Pons (tissue), 1 donor: ENCODE data around the gene FGF6.
A peak's percentile ranks its signal among the peaks of the same experiment; 100 is the strongest.
"Not testable (repeated sequence)": the region's sequence is repeated elsewhere in the genome, so short reads cannot be mapped to it uniquely, and the experiment has no call there.

Experiments used
- DNase-seq: peaks from one replicate; pipeline ENCODE4 v3.0.0-alpha.2; 2016; ENCODE audit warnings: low spot score

Gene FGF6, protein sequence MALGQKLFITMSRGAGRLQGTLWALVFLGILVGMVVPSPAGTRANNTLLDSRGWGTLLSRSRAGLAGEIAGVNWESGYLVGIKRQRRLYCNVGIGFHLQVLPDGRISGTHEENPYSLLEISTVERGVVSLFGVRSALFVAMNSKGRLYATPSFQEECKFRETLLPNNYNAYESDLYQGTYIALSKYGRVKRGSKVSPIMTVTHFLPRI

DNA sequence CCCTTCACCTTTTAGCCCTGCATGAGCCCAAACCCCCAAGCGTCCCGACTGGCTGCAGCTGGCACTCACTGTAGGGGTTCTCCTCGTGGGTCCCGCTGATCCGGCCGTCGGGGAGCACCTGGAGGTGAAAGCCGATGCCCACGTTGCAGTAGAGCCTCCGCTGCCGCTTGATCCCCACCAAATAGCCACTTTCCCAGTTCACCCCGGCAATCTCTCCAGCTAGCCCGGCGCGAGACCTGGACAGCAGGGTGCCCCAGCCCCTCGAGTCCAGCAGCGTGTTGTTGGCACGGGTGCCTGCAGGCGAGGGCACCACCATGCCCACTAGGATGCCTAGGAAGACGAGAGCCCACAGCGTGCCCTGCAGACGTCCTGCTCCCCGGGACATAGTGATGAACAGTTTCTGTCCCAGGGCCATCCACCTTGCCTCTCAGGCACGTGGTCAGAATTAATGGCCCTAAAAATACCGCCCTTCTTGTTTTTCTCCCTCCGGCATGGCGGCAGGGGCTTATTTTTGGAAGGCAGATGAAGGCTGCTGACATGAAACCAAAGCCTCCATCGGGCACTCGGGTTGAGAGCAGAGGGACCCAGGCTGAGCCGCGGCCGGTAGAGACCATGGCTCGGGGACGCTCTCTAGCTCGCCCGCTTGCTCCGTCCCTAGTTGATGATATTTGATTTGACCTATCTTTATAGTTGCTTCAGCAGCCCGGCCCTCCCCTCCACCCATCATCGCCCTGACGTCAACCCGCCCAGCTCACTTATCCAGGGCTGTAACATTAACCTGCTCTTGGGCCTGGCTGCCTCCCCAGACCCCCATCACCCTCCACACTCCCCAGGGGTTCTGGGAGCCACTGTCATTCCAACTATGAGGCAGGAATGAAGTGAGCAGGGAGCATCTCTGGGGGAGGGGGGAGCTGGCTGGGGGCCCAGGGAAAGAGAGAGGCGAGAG is at the start of gene FGF6:
FGF6 (minus strand) TSS at position 660 of the 946 bp plus-strand sequence; CDS start at position 415, 245 bp downstream.
- DNase-seq = no peak

DNA sequence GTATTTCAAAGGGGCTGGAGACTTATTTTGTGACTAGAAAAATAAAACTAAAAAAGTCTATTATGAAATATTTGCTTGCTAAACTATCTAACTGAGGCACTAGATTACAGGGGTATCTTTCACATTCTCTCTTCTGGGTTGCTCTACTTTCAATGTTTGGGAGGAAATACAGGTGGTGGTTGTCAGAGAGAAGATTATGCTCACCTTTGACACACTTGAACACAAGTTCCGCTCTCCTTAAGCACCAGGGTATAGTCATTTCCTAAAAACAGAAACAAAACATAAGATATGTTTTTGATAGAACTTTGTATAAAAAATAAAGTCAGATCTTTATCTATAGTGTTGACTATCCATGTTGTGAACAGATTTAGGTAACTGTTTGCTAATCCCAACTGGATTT is 45.4 kb upstream of the FGF6 start:
- no peak for DNase-seq

DNA sequence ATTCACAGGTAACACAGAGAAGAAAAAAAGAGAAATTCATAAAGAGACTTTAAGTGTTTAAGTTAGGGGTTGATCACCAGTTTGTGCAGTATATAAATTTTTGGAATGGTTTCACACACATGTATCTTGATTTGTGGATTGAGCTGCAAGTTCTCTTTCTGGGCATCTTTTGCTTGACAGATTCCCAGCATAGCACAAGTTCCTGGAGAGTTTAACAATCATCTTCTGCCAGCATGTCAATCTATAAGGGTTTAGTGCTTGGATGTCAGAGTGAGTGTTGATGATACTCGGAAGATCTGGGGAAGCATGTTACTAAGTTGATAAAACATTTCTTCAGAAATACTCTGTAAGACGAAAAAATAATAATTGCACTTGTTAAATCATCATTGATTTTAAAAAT is 43.9 kb upstream of the FGF6 start:
- DNase-seq = no peak

DNA sequence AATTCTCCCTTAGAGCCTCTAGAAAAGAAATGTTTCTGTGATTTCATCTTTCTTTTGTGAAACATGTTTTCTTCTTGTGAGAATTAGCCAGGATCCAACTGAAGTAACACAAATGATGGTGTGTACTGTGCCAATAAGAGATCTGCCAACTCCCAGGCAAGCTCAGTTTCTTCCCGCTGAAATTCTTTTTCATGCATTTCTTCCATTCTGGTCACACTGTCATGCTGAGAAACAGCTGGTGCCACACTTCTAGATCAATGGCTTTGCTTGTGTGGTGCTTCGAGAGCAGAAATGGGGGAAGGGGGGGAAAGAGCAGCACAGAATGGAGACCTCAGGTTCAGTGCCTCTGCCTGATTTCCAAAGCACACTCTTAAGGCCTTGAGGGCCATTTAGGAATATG is 41.4 kb upstream of the FGF6 start:
- DNase-seq = peak; percentile 42

DNA sequence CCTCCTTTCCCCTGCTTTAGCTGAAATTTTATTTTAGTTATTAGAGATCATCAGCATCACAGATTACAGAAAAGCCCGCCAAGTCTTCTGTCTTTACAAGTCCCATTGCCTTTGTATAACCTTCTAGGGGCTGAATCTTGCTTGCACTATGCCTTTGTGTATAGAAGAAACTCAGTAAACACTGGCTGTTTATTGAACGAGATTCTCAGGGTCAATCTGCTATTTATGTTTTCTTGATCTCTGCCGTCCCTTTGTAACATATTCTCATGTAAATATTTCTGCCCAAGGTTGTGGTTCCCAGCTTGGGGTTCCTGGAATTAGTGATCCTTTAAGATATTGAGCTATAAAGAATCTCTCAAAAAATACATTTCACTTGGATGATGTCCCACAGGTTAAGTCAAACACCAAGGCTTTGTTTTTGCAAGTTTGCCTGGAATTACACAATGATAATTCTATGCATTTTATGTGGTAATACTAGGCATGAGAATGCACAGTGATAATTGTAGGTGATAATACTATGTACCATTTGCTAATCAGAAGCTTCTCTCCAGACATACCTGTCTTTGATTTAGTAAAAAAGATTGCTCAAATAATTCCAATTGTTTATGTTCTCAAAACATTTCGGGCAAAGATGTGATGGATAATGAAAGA is 40.6 kb upstream of the FGF6 start:
- no peak for DNase-seq

DNA sequence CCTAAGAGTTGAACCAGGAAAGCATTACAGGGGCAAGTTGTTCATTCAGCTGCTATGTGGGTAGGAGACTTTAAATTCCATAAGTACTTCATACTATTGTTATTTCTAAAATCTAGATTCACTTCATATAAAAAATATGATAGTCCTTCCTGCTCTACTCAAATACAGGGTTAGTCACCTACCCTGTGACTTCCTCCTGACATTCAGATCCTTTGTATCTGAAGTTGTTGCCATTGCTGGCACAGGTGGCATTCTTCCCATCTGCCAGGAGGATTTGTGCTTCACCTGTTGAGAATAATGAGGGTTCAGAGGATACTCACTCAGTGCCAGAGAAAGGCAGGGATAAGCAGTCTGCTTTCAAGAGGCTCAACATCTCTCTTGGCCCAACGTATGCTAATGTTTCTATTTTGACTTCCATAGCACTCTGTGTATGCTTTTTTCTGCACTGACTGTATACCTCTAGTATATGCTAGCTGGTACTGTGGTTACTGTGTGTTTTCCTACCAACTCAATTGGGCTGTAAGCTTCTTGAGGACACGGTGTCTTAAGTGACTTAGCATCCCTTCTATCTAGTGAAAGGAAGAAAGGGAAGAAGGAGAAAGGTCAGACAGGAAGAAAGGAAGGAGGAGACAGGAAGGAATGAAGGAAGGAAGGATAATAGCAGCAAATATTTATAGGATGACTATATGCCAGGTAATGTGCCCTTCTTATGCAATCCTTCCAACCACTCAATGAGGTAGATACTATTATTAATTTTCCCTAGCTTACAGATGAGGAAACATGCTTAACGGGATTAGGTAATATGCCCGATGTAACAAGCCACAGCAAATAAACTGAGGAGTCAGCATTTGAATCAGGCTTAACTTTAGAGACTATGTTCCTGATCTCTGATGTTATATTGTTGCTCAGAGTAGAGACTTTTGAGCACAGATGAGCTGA is 38.5 kb upstream of the FGF6 start:
- DNase-seq = no peak

DNA sequence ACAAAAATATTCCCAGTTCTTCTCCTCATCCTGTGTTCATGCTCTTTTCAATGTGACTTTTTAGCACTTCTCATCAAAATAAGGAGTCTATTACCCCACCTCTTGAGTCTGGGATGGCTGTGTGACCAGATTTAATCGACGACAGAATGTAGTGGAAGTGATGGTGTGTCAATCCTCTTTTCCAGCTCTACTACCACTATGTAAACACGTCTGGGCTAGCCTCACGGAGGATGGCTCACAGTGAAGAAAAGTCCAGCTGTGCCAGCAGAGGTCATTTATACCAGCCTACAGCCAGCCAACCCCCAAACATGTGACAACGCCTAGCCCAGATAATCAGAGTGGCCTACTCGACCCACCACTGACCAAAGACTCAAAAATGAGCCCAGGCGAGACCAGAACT is 37.3 kb upstream of the FGF6 start:
- DNase-seq = no peak

DNA sequence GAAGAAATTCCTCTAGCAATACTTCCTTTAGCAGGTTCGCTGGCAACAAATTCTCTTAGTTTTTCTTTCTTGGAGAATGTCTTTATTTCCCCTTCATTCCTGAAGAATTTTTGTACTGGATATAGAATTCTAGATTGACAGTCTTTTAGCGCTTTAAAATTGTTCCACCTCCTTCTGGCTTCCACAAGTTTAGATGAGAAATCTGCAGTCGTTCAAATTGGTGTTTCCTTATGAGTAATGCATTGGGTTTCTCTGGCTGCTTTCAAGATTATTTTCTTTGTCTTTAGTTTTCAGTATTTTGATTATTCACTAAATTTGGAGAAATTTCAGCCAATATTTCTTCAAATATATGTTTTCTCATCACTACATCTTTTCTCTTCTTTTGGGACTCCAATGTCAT is 33.3 kb upstream of the FGF6 start:
- no peak for DNase-seq

DNA sequence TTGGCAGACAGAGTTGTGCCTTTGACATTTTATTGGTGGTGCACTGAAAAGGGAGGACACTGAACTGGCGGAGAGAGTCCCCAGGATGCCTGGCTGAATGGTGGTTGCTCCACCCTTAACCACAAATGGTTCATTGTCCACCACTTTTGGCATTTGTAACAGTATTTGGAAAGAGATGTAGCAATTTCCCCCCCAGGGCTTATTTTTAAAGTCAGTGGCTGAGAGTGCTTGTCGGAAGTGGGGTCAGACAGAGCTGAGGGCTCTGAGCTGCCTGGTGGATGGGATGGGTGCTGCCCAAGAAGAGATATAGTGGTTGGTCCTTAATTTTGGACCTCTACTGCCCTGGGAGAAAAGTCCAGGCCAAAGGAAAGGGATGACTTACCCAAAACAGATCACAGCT is 31.5 kb upstream of the FGF6 start:
- DNase-seq = no peak

DNA sequence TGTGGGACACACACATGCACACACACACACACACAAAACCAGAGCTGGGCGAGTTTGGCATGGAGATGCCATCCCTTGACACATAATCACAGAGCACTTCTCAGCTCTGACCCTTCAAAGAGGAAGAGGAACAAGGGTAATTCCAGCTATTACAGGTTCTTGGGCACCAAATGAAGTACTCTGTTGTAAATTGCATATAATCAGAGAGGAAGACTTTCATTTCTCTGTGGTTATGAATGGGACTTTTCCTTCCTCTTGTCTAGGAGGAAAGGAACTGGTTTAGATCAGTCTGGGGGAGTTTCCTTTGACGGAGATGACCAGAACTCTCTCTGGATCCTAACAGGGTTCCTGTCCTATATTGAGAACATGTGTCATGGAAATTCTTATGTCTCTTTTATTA is 26.4 kb upstream of the FGF6 start:
- peak; percentile 6 for DNase-seq

DNA sequence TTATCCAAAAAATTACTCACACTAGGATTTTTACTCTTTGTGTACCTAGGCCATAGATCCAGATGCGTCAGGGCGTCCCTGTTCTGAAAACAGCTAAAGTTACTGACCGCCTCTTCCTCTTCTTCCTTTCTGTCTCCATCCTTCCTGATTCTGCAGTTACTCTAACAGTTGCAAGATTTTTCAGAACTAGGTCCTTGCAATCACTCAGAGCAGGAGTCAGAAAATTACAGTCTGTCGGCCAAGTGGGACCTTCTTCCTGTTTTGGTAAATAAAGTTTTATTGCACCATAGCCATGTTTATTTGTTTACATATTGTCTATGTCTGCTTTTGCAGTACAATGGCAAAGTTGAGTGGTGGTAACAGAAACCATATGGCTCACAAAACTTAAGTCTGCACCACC is 25.6 kb upstream of the FGF6 start:
- no peak for DNase-seq

DNA sequence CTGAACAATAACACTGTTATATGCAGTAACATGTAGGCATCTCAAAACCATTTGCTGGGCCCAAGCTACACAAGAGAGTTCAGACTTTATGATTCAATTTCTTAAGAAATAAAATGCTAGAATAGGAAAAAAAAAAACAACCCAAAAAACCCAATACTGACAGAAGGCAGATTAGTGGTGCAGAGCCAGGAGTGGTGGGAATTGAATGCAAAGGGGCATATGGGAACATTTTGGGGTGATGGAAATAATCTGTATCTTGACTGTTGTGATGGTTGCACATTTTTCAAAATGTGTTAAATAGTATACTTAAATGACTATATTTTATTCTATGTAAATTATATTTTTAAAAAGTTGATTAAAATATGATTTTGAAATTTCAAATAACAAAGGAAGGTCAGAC is 23.4 kb upstream of the FGF6 start:
- no peak for DNase-seq

DNA sequence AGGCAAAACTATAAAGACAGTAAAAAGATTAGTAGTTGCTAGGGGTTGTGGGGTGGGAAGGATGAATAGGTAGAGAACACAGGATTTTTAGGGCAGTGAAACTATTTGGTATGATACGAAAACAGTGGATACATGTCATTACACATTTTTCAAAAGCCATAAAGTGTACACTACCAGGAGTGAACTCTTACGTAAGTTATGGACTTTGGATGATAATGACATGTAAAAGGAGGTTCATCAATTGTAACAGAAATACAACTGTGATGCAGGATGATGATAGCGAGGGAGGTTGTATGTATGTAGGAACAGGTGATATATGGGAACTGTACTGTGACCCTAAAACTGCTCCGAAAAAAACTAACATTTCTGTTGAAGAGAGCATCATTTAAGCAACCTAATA is 15.1 kb upstream of the FGF6 start:
- no peak for DNase-seq

DNA sequence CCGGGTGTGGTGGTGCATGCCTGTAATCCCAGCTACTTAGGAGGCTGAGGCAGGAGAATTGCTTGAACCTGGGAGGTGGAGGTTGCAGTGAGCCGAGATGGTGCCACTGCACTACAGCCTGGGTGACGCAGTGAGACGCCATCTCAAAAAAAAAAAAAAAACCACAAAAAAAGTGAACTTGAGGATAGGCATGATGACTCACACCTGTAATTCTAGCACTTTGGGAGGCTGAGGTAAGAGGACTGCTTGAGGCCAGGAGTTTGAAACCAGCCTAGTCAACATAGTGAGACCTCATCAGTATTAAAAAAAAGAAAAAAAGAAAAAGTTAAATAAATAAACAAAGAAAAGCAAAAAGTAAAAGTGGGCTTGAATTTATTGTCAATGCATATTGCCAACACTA is 10.2 kb upstream of the FGF6 start:
- not testable (repeated sequence) for DNase-seq

DNA sequence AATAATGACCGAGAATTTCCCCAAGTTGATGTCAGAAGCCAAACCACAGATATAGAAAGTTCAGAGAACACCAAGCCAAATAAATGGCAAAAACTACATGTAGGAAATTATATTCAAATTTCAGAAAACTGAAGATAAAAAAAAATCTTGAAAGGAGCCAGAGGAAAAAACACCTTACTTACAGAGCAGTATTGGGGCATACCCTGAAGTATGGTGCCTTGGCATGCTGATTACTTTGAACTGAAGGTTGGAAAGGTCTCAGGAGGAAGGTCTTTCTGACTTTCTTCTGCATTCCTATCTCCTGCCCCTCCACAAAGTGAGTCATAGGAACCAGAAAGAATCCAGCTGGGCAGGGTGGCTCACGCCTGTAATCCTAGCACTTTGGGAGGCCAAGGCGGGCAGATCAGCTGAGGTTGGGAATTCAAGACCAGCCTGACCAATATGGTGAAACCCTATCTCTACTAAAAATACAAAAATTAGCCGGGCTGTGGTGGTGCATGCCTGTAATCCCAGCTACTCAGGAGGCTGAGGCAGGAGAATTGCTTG is 8.8 kb upstream of the FGF6 start:
- DNase-seq = no peak

DNA sequence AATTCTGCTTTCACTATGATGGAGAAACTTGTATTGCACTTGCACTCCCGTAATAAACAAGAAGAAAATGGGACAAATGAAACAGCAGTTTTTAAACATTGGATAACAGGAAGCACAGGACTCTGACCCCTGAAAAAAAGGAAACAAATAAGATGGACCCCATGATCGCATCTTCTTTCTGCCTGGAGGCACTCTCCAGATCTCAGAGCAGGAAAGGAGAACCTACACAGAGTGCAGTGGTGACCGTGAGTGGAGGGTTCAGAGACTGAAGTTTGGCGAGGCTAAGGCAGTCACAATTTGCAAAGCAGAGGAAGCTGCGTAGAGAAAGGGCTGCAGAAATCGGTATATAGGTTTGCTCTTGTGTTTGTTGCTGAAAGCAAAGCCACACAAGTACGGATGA is 6.1 kb upstream of the FGF6 start:
- DNase-seq = no peak

DNA sequence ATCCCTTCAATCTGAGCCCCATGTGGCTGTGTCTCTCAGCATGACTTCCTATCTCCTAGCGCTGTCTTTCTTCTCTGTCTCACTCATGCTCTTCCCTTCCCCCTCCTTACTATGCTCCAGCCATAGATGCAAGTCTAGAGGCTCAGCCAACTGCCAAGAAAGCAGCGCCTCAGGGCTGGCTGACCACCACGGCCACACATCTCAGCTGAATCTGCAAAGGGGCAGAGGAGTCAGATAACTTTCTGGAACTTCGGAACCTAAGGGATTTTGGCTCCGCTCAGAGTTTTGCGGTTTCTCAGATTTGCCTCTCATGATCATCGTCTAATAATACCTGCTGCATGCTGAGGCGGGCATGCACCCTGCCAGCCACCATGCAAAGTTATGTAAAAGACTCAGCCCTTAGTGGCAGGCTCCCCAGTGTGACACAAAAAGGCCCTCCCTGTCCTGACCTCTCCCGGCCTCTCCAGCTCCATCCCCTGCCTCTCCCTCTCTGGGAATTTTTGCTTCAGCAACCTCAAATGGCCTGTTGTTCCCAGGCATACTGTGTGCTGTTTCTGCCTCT is 5.0 kb upstream of the FGF6 start:
- no peak for DNase-seq

DNA sequence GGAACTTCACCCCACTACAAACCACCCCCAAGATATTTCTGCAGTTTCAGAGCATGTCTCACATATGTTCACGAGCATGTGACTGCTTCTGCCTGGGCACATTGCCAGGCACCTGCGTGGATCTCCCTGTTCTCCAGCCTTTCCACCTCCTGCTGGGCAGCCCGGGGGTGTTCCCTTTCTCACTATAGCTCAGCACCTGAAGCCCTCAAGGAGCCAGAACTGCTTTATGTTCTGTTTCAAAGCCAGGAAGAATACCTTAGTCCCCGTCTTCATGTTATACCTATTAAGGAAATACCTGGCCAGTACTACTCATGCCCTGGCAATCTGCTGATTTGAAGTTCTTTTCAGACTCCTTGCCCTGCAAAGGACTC is 4.2 kb upstream of the FGF6 start:
- DNase-seq = no peak

DNA sequence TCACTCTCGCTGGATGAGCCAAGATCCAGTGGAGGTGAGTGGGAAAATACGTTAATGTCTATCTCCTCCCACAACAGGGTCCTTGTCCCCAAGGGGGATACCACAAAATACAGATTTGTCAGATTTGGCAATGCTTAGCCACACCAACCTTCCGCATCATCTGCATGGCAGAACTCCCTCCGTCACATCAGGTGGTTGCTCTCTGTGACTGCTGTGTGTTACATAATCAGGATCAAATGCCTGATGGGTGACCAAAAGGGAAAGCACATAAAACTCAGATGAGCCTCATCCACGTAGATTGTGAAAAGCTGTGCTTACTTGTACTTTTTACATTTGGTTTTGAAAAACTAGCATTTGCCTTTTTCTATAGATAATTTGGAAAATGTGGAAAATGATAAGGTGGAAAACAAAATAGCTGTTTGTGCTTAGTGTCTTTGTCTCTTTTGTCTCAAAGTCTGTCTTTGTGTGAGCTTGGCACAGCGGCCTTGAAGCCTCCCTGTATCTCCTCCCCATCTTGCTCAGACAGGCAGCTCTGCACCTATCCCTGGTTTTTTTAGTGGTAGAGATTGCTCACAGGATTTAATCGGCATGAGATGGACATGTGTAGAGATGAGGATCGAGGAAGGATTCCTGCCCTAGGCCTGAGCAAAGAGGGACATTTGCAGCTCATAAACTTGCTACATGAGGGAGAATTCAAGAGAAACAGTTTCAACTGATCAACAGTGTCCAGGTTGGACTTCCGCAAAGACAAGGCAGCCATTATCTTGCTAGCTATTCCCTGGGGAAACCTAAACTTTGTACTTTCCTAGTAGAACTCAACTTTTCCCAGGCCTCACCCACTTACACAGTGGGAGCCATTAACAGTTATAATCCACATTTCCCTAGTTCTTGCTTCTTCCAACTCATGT is 3.6 kb upstream of the FGF6 start:
- DNase-seq = no peak

DNA sequence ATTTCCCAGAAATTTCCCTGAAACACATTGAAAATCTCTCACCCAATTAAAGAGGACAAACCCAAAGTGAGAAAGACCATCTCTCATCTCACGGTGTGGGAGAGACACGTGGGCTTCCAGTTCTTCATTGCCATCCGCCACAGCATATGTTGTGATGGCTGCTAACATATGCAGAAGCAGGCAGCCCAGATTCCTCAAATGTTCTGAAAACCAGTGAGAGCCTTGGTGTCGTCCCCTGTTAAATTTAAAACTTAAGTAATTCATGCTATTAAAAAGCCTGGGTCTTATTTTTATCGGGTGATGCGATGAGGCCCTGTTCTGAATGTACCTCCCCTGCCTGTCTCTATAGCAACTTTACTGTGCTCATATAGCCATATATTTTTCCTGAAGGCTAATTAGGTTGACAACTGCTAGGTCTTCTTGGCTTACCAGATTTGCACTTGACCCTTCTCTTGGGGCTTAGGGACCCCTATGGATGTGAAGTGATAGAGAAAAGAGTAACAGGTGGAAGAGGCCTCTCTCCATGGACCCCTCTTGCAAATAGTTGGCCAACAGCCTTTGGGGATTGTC is 2.8 kb upstream of the FGF6 start:
- DNase-seq = no peak
